K562 (cell line): ENCODE data around the gene HLF. TPM values are rescaled to one million over a fixed set of nuclear protein-coding genes. Genes with fewer than 3 reads are reported as not detected.

Source experiments
- ATAC-seq: fragments of 200-7000 bp; cut with Tn5 transposase; 3 replicates; pipeline ENCODE4 v1.9.1; 2020; ENCODE audit warnings: moderate library complexity
- Bru-seq: library from RNA; stranded (reverse); fragments of 400-500 nt; gene quantifications from one replicate; lab custom pipeline; 2021; lab: Mats Ljungman, UMichigan
- BruChase-seq, 2 experiments: library from RNA; stranded (reverse); fragments of 400-500 nt; gene quantifications; one replicate each; lab custom pipeline; 2021; lab: Mats Ljungman, UMichigan
- BruUV-seq: library from RNA; stranded (reverse); fragments of 400-500 nt; replicated peaks from 2 replicates; lab custom pipeline; 2021; lab: Mats Ljungman, UMichigan
- CTCF ChIA-PET: fragments of 300-600 bp; formaldehyde crosslinking; extraction: SDS; loops from one replicate; lab custom pipeline; 2021; ENCODE audit warnings: low intra/inter-chr PET ratio; lab: Yijun Ruan, JAX
- POLR2A ChIA-PET: fragments of 300-600, 350-650 bp; sonication (Branson Sonifier 250); formaldehyde crosslinking; extraction: SDS; loops from one replicate; lab custom pipeline; 2021; ENCODE audit warnings: antibody characterized with exemption, inconsistent platforms; lab: Yijun Ruan, JAX
- DNase-seq, 4 experiments: peaks; one replicate each; pipeline versions ENCODE4 v3.0.0 to v3.0.0-alpha.2; 2011 to 2018; ENCODE audit warnings: low spot score in 3 of 4, mixed read lengths in 3 of 4; ENCODE audit errors: extremely low read depth in 1 of 4
- FAIRE-seq: peaks from 2 replicates; lab custom pipeline; 2011; peaks lifted over from hg19 to GRCh38; lab: Jason Lieb, UNC
- H2AFZ ChIP-seq: 2 replicates; pipeline ENCODE4 v1.6.0; 2011; ENCODE audit warnings: low read depth, low read length, control low read depth, inconsistent platforms
- H3K27ac ChIP-seq: fragments of 200-600 bp; 3 replicates; pipeline ENCODE4 v1.8.0; 2011; ENCODE audit warnings: low read depth, mild to moderate bottlenecking, control low read depth, inconsistent platforms, low read length, moderate library complexity, mixed read lengths; ENCODE audit errors: extremely low read depth
- H3K27me3 ChIP-seq, 2 experiments: fragments of 300-600 bp in 1 of 2; 2 replicates in 1 of 2; 3 replicates in 1 of 2; pipeline versions ENCODE4 v1.6.0 to v1.8.0; 2011; ENCODE audit warnings: inconsistent platforms in 2 of 2, low read length in 2 of 2, mild to moderate bottlenecking in 1 of 2, mixed read lengths in 1 of 2, moderate library complexity in 1 of 2; ENCODE audit not compliant: control insufficient read depth in 2 of 2, insufficient read depth in 2 of 2
- H3K36me3 ChIP-seq: fragments of 300-600 bp; 3 replicates; pipeline ENCODE4 v1.8.0; 2011; ENCODE audit warnings: mild to moderate bottlenecking, low read length, inconsistent platforms; ENCODE audit not compliant: control insufficient read depth, insufficient read depth
- H3K4me1 ChIP-seq, 2 experiments: fragments of 200-600 bp in 1 of 2; replicated peaks in 1 of 2; 2 replicates in 1 of 2; 3 replicates in 1 of 2; pipeline versions ENCODE4 v1.5.1 to v1.8.0; 2011; ENCODE audit warnings: inconsistent platforms in 2 of 2, low read length in 2 of 2, mild to moderate bottlenecking in 1 of 2, mixed read lengths in 1 of 2, moderate library complexity in 1 of 2; ENCODE audit not compliant: control insufficient read depth in 2 of 2, insufficient read depth in 2 of 2
- H3K4me2 ChIP-seq: 2 replicates; pipeline ENCODE4 v1.6.1; 2011; ENCODE audit warnings: low read length, control low read depth, inconsistent platforms, mixed read lengths; ENCODE audit not compliant: insufficient read depth
- H3K4me3 ChIP-seq: fragments of 200-600 bp; sonication (generic), shearing (Covaris generic); 2 replicates; pipeline ENCODE4 v1.5.1; 2016; ENCODE audit warnings: control low read depth, inconsistent platforms
- H3K79me2 ChIP-seq: fragments of 200-600 bp; 3 replicates; pipeline ENCODE4 v1.8.0; 2011; ENCODE audit warnings: low read length, inconsistent platforms; ENCODE audit not compliant: control insufficient read depth, insufficient read depth
- H3K9ac ChIP-seq, 2 experiments: 2 replicates each; pipeline versions ENCODE4 v1.6.0 to v1.6.1; 2011; ENCODE audit warnings: low read depth in 2 of 2, low read length in 2 of 2, control low read depth in 1 of 2, inconsistent platforms in 1 of 2, mild to moderate bottlenecking in 1 of 2, mixed read lengths in 1 of 2; ENCODE audit not compliant: insufficient read depth in 1 of 2
- H3K9me1 ChIP-seq: one replicate; pipeline ENCODE4 v1.6.0; 2011; ENCODE audit warnings: inconsistent platforms, mild to moderate bottlenecking, low read length, moderate library complexity; ENCODE audit not compliant: control insufficient read depth, insufficient read depth
- H3K9me3 ChIP-seq: replicated peaks from 2 replicates; pipeline ENCODE4 v1.5.1; 2011; ENCODE audit warnings: low read depth, low read length, inconsistent platforms; ENCODE audit not compliant: control insufficient read depth, insufficient read depth
- H4K20me1 ChIP-seq: replicated peaks from 2 replicates; pipeline ENCODE4 v1.6.1; 2011; ENCODE audit warnings: low read length, inconsistent platforms, mixed read lengths; ENCODE audit not compliant: control insufficient read depth, insufficient read depth
- HCFC1 ChIP-seq: IDR thresholded peaks from 2 replicates; pipeline ENCODE4 v1.6.1; 2012; ENCODE audit warnings: low read depth, low read length, improper control_type of control experiment
- NCOA4 ChIP-seq: fragments of 450-650 bp; IDR thresholded peaks from 2 replicates; pipeline ENCODE4 v1.6.1; 2018; ENCODE audit warnings: mild to moderate bottlenecking; ENCODE audit not compliant: partially characterized antibody
- WGBS: fragments of 100-300 bp; shearing (Covaris generic); methylation state at CpG from one replicate; pipeline ENCODE4 v1.1.6; 2016; ENCODE audit warnings: low coverage, mixed read lengths; ENCODE audit not compliant: insufficient coverage; ENCODE audit errors: missing lambda C conversion rate; 5-methylcytosine and 5-hydroxymethylcytosine counted together
- in situ Hi-C: fragments of 300-500 bp; cut with MboI; formaldehyde crosslinking; loops from 4 replicates; pipeline ENCODE4 v1.15.0; 2018; ENCODE audit warnings: inconsistent platforms, mixed read lengths
- intact Hi-C: fragments of 100-400 bp; cut with micrococcal nuclease; formaldehyde crosslinking; loops from 2 replicates; pipeline ENCODE4 v1.14.2; 2022
- long read RNA-seq, 3 experiments: library from polyadenylated mRNA in 2 of 3; library from RNA in 1 of 3; unstranded in 2 of 3; stranded (forward) in 1 of 3; transcript quantifications; one replicate each; pipeline ENCODE4 v2.0.0, GENCODE V29; 2019 to 2022
- polyA minus RNA-seq, 3 experiments: library from RNA; depleted of rRNA, polyadenylated mRNA; stranded (reverse); fragments of >200 nt; gene quantifications; 2 replicates each; pipeline ENCODE4 v1.2.3, GENCODE V29; 2011
- polyA plus RNA-seq, 8 experiments: library from polyadenylated mRNA; depleted of rRNA in 4 of 8; stranded (reverse) in 5 of 8; unstranded in 3 of 8; fragments of >200 nt; fragmentation: Nextera tagmentation in 2 of 8; fragmentation: Illumina TruSeq in 1 of 8; extraction: Ambion mirVana in 2 of 8; extraction: Trizol in 1 of 8; gene quantifications; 2 replicates each; pipeline versions ENCODE4 v1.2.1 to v1.2.3, GENCODE V29; 2011 to 2014; ENCODE audit warnings: inconsistent platforms in 1 of 8, missing spikeins in 1 of 8
- total RNA-seq, 7 experiments: library from RNA; depleted of rRNA in 6 of 7; stranded (reverse); fragments of >200 nt in 6 of 7; fragmentation: Illumina TruSeq in 2 of 7; extraction: Trizol in 2 of 7; gene quantifications; 2 replicates each; pipeline versions ENCODE4 v1.2.1 to v1.2.3, GENCODE V29; 2011 to 2021; ENCODE audit warnings: low replicate concordance in 1 of 7
- TF ChIP-seq, protein P1 (sequence below): sonication (generic); formaldehyde crosslinking; IDR thresholded peaks from 2 replicates; pipeline ENCODE4 v1.8.1; 2023; ENCODE audit warnings: mild to moderate bottlenecking, missing genetic modification reagents
- TF ChIP-seq, protein P2 (sequence below): IDR thresholded peaks from 2 replicates; pipeline ENCODE4 v1.6.1; 2011; ENCODE audit not compliant: insufficient read length; ENCODE audit errors: extremely low read depth
- TF ChIP-seq, protein P3 (sequence below): fragments of 250-450 bp; sonication (Bioruptor Pico); IDR thresholded peaks from 2 replicates; pipeline ENCODE4 v1.5.0; 2020; ENCODE audit warnings: mild to moderate bottlenecking
- TF ChIP-seq, protein P4 (sequence below): IDR thresholded peaks from 3 replicates; pipeline ENCODE4 v1.6.1; 2011; ENCODE audit warnings: borderline replicate concordance, mild to moderate bottlenecking, moderate library complexity; ENCODE audit not compliant: insufficient read length; ENCODE audit errors: extremely low read depth

HLF gene, protein sequence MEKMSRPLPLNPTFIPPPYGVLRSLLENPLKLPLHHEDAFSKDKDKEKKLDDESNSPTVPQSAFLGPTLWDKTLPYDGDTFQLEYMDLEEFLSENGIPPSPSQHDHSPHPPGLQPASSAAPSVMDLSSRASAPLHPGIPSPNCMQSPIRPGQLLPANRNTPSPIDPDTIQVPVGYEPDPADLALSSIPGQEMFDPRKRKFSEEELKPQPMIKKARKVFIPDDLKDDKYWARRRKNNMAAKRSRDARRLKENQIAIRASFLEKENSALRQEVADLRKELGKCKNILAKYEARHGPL
- total RNA-seq (2011; cell fraction: chromatin; rRNA removed; ENCODE audit: low replicate concordance), result 0.07 TPM in 1 of 2 replicates, not detected in the other
- not detected in 2 replicates for total RNA-seq (2011; cell fraction: nucleolus; rRNA removed)
- not detected in 2 replicates for total RNA-seq (2011; cell fraction: nucleoplasm; rRNA removed)
- total RNA-seq (2014; rRNA removed) (0.09 and 0.20 TPM in 2 replicates), total RNA-seq (2014; rRNA removed; fragmentation: Illumina TruSeq; extraction: Trizol) (0.15 and 0.32 TPM in 2 replicates), total RNA-seq (2015; rRNA removed; fragmentation: Illumina TruSeq; extraction: Trizol) (0.11 and 0.14 TPM in 2 replicates), total RNA-seq (2021) (0.24 and 0.65 TPM in 2 replicates), polyA plus RNA-seq (2011; rRNA removed) (0.04 and 0.09 TPM in 2 replicates), polyA plus RNA-seq (2014; fragmentation: Illumina TruSeq; extraction: Trizol) (0.08 and 0.09 TPM in 2 replicates), polyA plus RNA-seq (2014; fragmentation: Nextera tagmentation; extraction: Ambion mirVana) (under 1 TPM; 0.03 to 0.11 TPM), polyA plus RNA-seq (2014; rRNA removed) (0.05 and 1.4 TPM in 2 replicates), polyA minus RNA-seq (2011; rRNA and poly(A)+ RNA removed) (0.06 and 0.14 TPM in 2 replicates), Bru-seq, nascent RNA (percentile 24 among the genes with signal in this experiment), BruChase-seq, experiment 1, labeled RNA remaining after a 2-hour chase (percentile 22 among the genes with signal in this experiment), BruChase-seq, experiment 2, labeled RNA remaining after a 6-hour chase (percentile 24 among the genes with signal in this experiment)
- polyA plus RNA-seq (2011; cell fraction: cytosol; rRNA removed), result 0.03 and 0.07 TPM in 2 replicates
- 0.08 and 0.16 TPM in 2 replicates for polyA plus RNA-seq (2011; cell fraction: nucleus; rRNA removed)
- 0.13 and 0.14 TPM in 2 replicates for polyA plus RNA-seq (2012)
- polyA minus RNA-seq (2011; cell fraction: cytosol; rRNA and poly(A)+ RNA removed), result 0.73 TPM in 1 of 2 replicates, not detected in the other
- polyA minus RNA-seq (2011; cell fraction: nucleus; rRNA and poly(A)+ RNA removed), result 0.13 TPM in 1 of 2 replicates, not detected in the other
- long read RNA-seq, experiment 1, result 0 reads
- long read RNA-seq, experiment 2, partial matches to known transcripts, result 0 of 1 reads
- long read RNA-seq, experiment 2, other reads (novel, unspliced or antisense), result 1 of 1 reads
- long read RNA-seq, experiment 3, result 0 reads

DNA sequence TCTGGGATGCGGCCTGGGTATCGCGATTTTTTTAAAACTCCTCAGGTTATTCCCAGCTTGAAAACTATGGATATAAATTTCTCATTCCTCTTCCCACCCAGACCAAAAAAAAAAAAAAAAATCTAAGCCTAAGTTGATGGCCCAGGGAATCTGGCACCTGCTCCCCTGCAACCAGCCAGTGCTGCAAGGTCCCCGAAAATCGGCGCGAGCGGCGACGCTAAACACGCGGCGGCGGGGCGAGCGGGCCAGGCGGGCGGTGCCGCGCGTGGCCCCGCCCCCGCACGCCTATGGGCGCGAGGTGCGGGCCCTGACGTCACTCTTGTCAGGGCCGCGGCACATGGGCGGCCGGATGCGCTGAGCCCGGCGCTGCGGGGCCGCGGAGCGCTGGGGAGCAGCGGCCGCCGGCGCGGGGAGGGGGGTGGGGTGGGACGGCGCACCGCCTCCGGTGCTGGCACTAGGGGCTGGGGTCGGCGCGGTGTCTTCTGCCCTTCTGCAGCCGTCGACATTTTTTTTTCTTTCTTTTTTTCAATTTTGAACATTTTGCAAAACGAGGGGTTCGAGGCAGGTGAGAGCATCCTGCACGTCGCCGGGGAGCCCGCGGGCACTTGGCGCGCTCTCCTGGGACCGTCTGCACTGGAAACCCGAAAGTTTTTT lies at the start of gene HLF:
HLF (plus strand) TSS at position 316 of the 654 bp plus-strand sequence. CDS start 525 bp downstream, outside the sequence.
- FAIRE-seq, result peak; percentile 80
- no peak within 1 kb of the TSS for H3K27ac ChIP-seq
- peak; percentile 88 to 94 (median 92) for DNase-seq
- BruUV-seq, result no TSS peak
- H3K36me3 ChIP-seq, result no peaks in the 10 kb centered on the region
- peaks cover 16 to 20% of the 10 kb centered on the region in 2 experiments for H3K27me3 ChIP-seq
- peak within 1 kb of the TSS; percentile 7 for H3K4me2 ChIP-seq
- intact Hi-C loops (loop anchor here (1.0 kb wide), 1 partner anchor 26 kb away; no protein-coding TSS in a partner anchor), in situ Hi-C loops (no loop called here)
- H3K4me3 ChIP-seq, result peak within 1 kb of the TSS; percentile 27
- no peaks in the 10 kb centered on the region; the same call in 1 of the 2 replicates for H3K9me3 ChIP-seq
- peak; percentile 99 for ATAC-seq
- H3K4me1 ChIP-seq, result peaks cover 0 to 24% of the 10 kb centered on the region in 2 experiments; a peak in 2 of 5 replicates
- no peaks in the 10 kb centered on the region for H3K9me1 ChIP-seq
- 4% methylated on average over 37 of the region's 64 CpGs for WGBS
- peak within 1 kb of the TSS in 1 of 2 experiments; percentile 80; a peak in 2 of 4 replicates for H3K9ac ChIP-seq
- CTCF ChIA-PET, result no interaction called here
- POLR2A ChIA-PET, result no interaction called here
- H2AFZ ChIP-seq, result peak within 1 kb of the TSS; percentile 64
- no peaks in the 10 kb centered on the region for H3K79me2 ChIP-seq
- no peaks in the 10 kb centered on the region for H4K20me1 ChIP-seq
- TF ChIP-seq, protein P1, sequence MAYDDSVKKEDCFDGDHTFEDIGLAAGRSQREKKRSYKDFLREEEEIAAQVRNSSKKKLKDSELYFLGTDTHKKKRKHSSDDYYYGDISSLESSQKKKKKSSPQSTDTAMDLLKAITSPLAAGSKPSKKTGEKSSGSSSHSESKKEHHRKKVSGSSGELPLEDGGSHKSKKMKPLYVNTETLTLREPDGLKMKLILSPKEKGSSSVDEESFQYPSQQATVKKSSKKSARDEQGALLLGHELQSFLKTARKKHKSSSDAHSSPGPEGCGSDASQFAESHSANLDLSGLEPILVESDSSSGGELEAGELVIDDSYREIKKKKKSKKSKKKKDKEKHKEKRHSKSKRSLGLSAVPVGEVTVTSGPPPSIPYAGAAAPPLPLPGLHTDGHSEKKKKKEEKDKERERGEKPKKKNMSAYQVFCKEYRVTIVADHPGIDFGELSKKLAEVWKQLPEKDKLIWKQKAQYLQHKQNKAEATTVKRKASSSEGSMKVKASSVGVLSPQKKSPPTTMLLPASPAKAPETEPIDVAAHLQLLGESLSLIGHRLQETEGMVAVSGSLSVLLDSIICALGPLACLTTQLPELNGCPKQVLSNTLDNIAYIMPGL, result 0 out of 2 replicates have a peak, but pooled peaks have one; percentile 28
- TF ChIP-seq NCOA4, result no peak
- TF ChIP-seq, protein P2, sequence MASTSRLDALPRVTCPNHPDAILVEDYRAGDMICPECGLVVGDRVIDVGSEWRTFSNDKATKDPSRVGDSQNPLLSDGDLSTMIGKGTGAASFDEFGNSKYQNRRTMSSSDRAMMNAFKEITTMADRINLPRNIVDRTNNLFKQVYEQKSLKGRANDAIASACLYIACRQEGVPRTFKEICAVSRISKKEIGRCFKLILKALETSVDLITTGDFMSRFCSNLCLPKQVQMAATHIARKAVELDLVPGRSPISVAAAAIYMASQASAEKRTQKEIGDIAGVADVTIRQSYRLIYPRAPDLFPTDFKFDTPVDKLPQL, result no peak
- TF ChIP-seq HCFC1, result peak; percentile 24; the same call in 1 of the 2 replicates
- TF ChIP-seq, protein P3, sequence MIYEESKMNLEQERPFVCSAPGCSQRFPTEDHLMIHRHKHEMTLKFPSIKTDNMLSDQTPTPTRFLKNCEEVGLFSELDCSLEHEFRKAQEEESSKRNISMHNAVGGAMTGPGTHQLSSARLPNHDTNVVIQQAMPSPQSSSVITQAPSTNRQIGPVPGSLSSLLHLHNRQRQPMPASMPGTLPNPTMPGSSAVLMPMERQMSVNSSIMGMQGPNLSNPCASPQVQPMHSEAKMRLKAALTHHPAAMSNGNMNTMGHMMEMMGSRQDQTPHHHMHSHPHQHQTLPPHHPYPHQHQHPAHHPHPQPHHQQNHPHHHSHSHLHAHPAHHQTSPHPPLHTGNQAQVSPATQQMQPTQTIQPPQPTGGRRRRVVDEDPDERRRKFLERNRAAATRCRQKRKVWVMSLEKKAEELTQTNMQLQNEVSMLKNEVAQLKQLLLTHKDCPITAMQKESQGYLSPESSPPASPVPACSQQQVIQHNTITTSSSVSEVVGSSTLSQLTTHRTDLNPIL (CRISPR knock-in tag), result no peak
- TF ChIP-seq, protein P4, sequence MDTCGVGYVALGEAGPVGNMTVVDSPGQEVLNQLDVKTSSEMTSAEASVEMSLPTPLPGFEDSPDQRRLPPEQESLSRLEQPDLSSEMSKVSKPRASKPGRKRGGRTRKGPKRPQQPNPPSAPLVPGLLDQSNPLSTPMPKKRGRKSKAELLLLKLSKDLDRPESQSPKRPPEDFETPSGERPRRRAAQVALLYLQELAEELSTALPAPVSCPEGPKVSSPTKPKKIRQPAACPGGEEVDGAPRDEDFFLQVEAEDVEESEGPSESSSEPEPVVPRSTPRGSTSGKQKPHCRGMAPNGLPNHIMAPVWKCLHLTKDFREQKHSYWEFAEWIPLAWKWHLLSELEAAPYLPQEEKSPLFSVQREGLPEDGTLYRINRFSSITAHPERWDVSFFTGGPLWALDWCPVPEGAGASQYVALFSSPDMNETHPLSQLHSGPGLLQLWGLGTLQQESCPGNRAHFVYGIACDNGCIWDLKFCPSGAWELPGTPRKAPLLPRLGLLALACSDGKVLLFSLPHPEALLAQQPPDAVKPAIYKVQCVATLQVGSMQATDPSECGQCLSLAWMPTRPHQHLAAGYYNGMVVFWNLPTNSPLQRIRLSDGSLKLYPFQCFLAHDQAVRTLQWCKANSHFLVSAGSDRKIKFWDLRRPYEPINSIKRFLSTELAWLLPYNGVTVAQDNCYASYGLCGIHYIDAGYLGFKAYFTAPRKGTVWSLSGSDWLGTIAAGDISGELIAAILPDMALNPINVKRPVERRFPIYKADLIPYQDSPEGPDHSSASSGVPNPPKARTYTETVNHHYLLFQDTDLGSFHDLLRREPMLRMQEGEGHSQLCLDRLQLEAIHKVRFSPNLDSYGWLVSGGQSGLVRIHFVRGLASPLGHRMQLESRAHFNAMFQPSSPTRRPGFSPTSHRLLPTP, result no peak
